RWPE1 (cell line): ENCODE data around the gene RIPK3.

Source experiments
- CTCF ChIA-PET: fragments of 350-600 bp; sonication (Branson Sonifier 250); formaldehyde crosslinking; extraction: SDS; loops from one replicate; lab custom pipeline; 2021; lab: Yijun Ruan, JAX
- POLR2A ChIA-PET: fragments of 400-600 bp; formaldehyde crosslinking; extraction: SDS; loops from one replicate; lab custom pipeline; 2020; ENCODE audit warnings: antibody characterized with exemption; ENCODE audit not compliant: low non-redundant PET; lab: Yijun Ruan, JAX
- DNase-seq: peaks from one replicate; pipeline ENCODE4 v3.0.0; 2012; ENCODE audit warnings: low spot score
- H3K27ac ChIP-seq: fragments of 450-650 bp; 2 replicates; pipeline ENCODE4 v1.5.1; 2017
- CTCF ChIP-seq: fragments of 450-650 bp; conservative IDR thresholded peaks from 2 replicates; pipeline ENCODE4 v1.5.1; 2017; ENCODE audit warnings: low read depth, mild to moderate bottlenecking

The RIPK3 gene

GRCh38 chr14:24384169-24384568 lies 44.4 kb upstream of the RIPK3 start:
- ChIA-PET CTCF (no interaction called here), POLR2A (no interaction called here)

GRCh38 chr14:24382064-24382371 lies 42.2 kb upstream of the RIPK3 start:
- ChIA-PET POLR2A (no interaction called here), CTCF (no interaction called here)
- no peak for DNase-seq
- no peak for TF ChIP-seq CTCF
- H3K27ac ChIP-seq, result no peak overlapping the region

More at GRCh38 chr14:24384169-24384568, 44.4 kb upstream of the RIPK3 start:
- no peak for DNase-seq
- no peak overlapping the region for H3K27ac ChIP-seq
- no peak for TF ChIP-seq CTCF

GRCh38 chr14:24381363-24382063 lies 41.7 kb upstream of the RIPK3 start:
- TF ChIP-seq CTCF, result no peak
- no peak overlapping the region for H3K27ac ChIP-seq
- ChIA-PET POLR2A (no interaction called here), CTCF (no interaction called here)
- DNase-seq, result no peak

- CTCF ChIA-PET, result no interaction called here
- no peak for DNase-seq
- no peak overlapping the region for H3K27ac ChIP-seq
- TF ChIP-seq CTCF, result no peak
- POLR2A ChIA-PET, result no interaction called here
Observed at GRCh38 chr14:24379907-24380730, 40.3 kb upstream of the RIPK3 start.

GRCh38 chr14:24378981-24379906 lies 39.5 kb upstream of the RIPK3 start:
- no peak overlapping the region for H3K27ac ChIP-seq
- ChIA-PET POLR2A (no interaction called here), CTCF (no interaction called here)
- TF ChIP-seq CTCF, result no peak
- DNase-seq, result no peak

GRCh38 chr14:24378327-24378726 lies 38.5 kb upstream of the RIPK3 start:
- H3K27ac ChIP-seq, result no peak overlapping the region
- DNase-seq, result no peak
- TF ChIP-seq CTCF, result no peak
- POLR2A ChIA-PET, result interaction anchor here (0.6 kb wide), 1 partner anchor 52 kb away, joined by 3 read pairs; the partner anchor contains the start of gene KHNYN
- CTCF ChIA-PET, result interaction anchor here (0.5 to 1.0 kb wide), 2 partner anchors 21 to 53 kb away, joined by 3 read pairs; no protein-coding TSS in a partner anchor
